ENCODE results near the gene POLR3G.

POLR3G gene

DNA sequence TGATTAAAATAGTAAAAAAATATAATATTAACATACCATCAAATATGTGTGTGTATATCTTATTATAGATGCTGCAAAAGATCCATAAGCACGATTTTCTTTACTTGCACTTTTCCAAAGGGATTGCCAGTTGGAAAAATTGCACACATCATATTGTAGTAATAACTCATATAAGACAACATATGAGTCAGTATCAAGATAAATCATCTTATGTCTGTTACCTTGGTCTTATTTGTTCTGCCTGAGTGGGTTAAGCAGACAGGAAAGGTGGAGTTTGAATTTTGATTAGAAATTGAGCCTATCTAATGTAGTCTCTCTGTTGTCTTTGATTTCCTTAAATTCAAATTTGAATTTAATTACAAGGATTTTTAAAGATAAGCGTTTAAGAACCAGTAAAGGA lies 30.1 kb downstream of the POLR3G start:
- Histone ChIP-seq H3K9me2 (replicated peaks; ENCODE audit: control insufficient read depth, low read length) (no peaks in the 10 kb centered on the region), H3K36me3 (ENCODE audit: control insufficient read depth, low read length) (peaks cover 17% of the 10 kb centered on the region), H3K27ac (ENCODE audit: low read depth, low read length) (no peak overlapping the region), H3K9me3 (ENCODE audit: control insufficient read depth, insufficient read depth, low read length) (no peaks in the 10 kb centered on the region), H3K4me2 (ENCODE audit: low read length) (no peak overlapping the region), H3K4me1 (ENCODE audit: control insufficient read depth, low read length) (peaks cover 16% of the 10 kb centered on the region), H3K27me3 (ENCODE audit: control insufficient read depth, low read length) (no peaks in the 10 kb centered on the region), H3K79me2 (ENCODE audit: control insufficient read depth, low read length) (no peaks in the 10 kb centered on the region), H4K20me1 (ENCODE audit: control insufficient read depth, insufficient read depth, low read depth, low read length) (no peaks in the 10 kb centered on the region), H3K4me3 (ENCODE audit: low read length) (no peak overlapping the region), H3F3A (ENCODE audit: control insufficient read depth, insufficient read depth) (0 out of 2 replicates have a peak, but pooled peaks cover 3% of the 10 kb centered on the region)
- TF ChIP-seq EZH2phosphoT487 (IDR thresholded peaks at IDR 0.05; ENCODE audit: borderline replicate concordance, low read length), result no peak
- TF ChIP-seq, protein P1, sequence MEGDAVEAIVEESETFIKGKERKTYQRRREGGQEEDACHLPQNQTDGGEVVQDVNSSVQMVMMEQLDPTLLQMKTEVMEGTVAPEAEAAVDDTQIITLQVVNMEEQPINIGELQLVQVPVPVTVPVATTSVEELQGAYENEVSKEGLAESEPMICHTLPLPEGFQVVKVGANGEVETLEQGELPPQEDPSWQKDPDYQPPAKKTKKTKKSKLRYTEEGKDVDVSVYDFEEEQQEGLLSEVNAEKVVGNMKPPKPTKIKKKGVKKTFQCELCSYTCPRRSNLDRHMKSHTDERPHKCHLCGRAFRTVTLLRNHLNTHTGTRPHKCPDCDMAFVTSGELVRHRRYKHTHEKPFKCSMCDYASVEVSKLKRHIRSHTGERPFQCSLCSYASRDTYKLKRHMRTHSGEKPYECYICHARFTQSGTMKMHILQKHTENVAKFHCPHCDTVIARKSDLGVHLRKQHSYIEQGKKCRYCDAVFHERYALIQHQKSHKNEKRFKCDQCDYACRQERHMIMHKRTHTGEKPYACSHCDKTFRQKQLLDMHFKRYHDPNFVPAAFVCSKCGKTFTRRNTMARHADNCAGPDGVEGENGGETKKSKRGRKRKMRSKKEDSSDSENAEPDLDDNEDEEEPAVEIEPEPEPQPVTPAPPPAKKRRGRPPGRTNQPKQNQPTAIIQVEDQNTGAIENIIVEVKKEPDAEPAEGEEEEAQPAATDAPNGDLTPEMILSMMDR (IDR thresholded peaks at IDR 0.05; ENCODE audit: low read depth, low read length, poor library complexity, severe bottlenecking), result no peak

DNA sequence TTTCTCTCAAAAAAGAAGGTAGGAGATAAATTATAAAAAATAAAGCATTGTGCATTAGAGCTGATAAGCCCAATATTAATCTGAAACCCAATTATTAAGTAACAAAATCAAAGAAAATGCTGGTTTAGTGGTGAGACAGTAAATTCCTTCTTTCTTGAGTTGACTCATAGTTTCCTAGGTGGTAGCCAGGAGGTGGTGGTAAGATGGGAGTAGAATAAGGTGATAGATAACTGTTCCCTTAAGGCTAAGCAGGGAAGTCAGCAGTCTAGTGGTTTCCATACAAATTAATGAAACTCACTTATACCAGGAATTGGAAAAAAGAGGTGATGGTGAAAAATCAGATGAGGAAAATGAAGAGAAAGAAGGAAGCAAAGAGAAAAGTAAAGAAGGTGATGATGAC lies 31.6 kb downstream of the POLR3G start:
- Histone ChIP-seq H3K79me2 (ENCODE audit: control insufficient read depth, low read length) (no peaks in the 10 kb centered on the region), H3K4me1 (ENCODE audit: control insufficient read depth, low read length) (peaks cover 16% of the 10 kb centered on the region), H3K9me3 (ENCODE audit: control insufficient read depth, insufficient read depth, low read length) (no peaks in the 10 kb centered on the region), H3K27me3 (ENCODE audit: control insufficient read depth, low read length) (no peaks in the 10 kb centered on the region), H3K4me2 (ENCODE audit: low read length) (no peak overlapping the region), H3F3A (ENCODE audit: control insufficient read depth, insufficient read depth) (0 out of 2 replicates have a peak, but pooled peaks cover 3% of the 10 kb centered on the region), H3K4me3 (ENCODE audit: low read length) (no peak overlapping the region), H3K9me2 (replicated peaks; ENCODE audit: control insufficient read depth, low read length) (no peaks in the 10 kb centered on the region), H3K36me3 (ENCODE audit: control insufficient read depth, low read length) (peaks cover 20% of the 10 kb centered on the region), H3K27ac (ENCODE audit: low read depth, low read length) (no peak overlapping the region), H4K20me1 (ENCODE audit: control insufficient read depth, insufficient read depth, low read depth, low read length) (no peaks in the 10 kb centered on the region)
- TF ChIP-seq, protein P1 (IDR thresholded peaks at IDR 0.05; ENCODE audit: low read depth, low read length, poor library complexity, severe bottlenecking), result no peak
- no peak for TF ChIP-seq EZH2phosphoT487 (IDR thresholded peaks at IDR 0.05; ENCODE audit: borderline replicate concordance, low read length)

DNA sequence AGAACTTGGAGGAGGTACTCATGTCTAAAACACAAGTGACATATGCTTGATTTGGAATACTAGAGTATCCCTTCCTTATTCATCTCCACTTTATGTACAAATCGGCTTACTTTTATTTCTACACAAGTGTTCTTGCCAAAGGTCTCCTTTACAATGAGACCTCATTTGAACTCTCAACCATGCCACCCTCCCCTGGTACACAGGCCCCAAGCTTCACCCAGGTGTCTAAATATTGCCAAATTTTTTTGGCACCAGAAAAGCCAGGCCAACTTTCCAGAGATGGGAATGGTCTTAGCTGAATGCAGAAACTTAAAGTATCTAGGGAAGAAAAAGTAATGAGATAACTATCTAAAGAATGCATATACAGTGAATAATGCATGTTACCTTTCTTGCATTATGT lies 35.8 kb downstream of the POLR3G start:
- Histone ChIP-seq H3K4me3 (ENCODE audit: low read length) (no peak overlapping the region), H3K4me2 (ENCODE audit: low read length) (no peak overlapping the region), H4K20me1 (ENCODE audit: control insufficient read depth, insufficient read depth, low read depth, low read length) (no peaks in the 10 kb centered on the region), H3K27ac (ENCODE audit: low read depth, low read length) (no peak overlapping the region), H3F3A (ENCODE audit: control insufficient read depth, insufficient read depth) (peaks cover 3% of the 10 kb centered on the region; the same call in 1 of the 2 replicates), H3K9me3 (ENCODE audit: control insufficient read depth, insufficient read depth, low read length) (no peaks in the 10 kb centered on the region), H3K79me2 (ENCODE audit: control insufficient read depth, low read length) (no peaks in the 10 kb centered on the region), H3K36me3 (ENCODE audit: control insufficient read depth, low read length) (peaks cover 25% of the 10 kb centered on the region), H3K9me2 (replicated peaks; ENCODE audit: control insufficient read depth, low read length) (no peaks in the 10 kb centered on the region), H3K4me1 (ENCODE audit: control insufficient read depth, low read length) (peaks cover 16% of the 10 kb centered on the region), H3K27me3 (ENCODE audit: control insufficient read depth, low read length) (no peaks in the 10 kb centered on the region)
- TF ChIP-seq, protein P1 (IDR thresholded peaks at IDR 0.05; ENCODE audit: low read depth, low read length, poor library complexity, severe bottlenecking), result no peak
- no peak for TF ChIP-seq EZH2phosphoT487 (IDR thresholded peaks at IDR 0.05; ENCODE audit: borderline replicate concordance, low read length)
